HT-29 (cell line): ENCODE results near the gene PTPRD. TPM values are rescaled to one million over a fixed set of nuclear protein-coding genes. Genes with fewer than 3 reads are reported as not detected.
A peak's percentile ranks its signal among the peaks of the same experiment; 100 is the strongest.
"Not testable (repeated sequence)": the region's sequence is repeated elsewhere in the genome, so short reads cannot be mapped to it uniquely, and the experiment has no call there.

Experiments used
- DNase-seq: peaks from one replicate; pipeline ENCODE4 v3.0.0-alpha.2; 2015; ENCODE audit warnings: low spot score
- total RNA-seq: library from RNA; depleted of rRNA; stranded (reverse); fragments of >200 nt; shearing (Covaris generic); gene quantifications from 2 replicates; pipeline ENCODE4 v1.2.3, GENCODE V29; 2014

PTPRD gene
- total RNA-seq, 1 experiment from 2014 or later, result not detected

DNA sequence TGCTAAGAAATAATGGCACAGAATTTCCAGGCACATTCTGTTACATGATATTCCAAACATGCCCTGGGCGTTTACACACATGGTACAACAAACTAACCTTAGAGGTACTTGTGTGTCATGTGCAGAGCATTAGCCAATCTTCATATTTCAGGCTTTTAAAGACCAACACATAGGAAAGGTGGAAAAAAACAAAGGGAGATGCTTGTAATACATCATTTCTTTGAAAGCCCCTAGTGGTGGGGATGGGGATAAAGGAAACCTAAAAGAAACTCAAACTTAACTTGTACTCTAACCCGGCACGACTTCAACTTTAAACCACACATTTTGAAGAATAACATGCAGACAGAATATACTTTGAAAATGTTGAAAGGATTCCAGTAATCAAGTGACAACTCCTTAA is 133.6 kb downstream of the PTPRD start:
- peak; percentile 40 for DNase-seq

GRCh38 chr9:10449201-10449617 is 163.6 kb downstream of the PTPRD start:
- DNase-seq, result not testable (repeated sequence)

DNA sequence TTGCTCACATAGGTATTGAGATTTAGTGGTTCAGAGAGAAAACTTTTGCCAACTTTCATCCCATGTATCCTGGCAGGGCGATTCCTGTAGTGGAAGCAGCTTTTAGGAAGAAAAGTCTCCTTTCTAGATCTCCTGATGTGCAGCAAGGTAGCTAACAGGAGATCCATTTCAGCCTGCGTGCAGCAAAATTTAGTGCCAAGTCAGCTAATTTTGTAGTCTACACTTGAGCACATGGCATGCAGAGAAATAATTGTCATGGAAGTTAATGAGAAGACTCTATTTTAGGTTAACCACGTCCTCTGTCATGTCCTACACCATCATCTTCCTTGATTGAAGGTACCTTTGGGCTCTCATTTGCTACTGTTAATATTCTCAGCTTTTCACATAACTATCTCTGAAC is 165.8 kb downstream of the PTPRD start:
- no peak for DNase-seq

DNA sequence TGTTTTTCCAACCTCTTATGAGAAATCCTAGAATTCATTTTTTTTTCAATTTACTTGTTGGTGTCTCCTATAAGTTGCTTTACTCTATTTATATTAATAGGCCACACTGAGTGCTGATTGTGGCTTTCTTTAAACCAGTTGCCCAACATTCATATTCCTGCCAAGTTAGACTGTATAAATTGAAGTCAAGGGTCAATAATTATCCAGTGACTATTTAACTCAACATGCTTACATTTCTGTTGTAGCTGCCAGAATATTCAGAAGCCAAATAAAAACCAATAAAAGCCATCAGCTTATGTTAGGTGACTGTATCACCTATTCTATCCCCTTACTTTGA is 169.0 kb downstream of the PTPRD start:
- no peak for DNase-seq

- no peak for DNase-seq
Measured at GRCh38 chr9:10443181-10443867, 169.5 kb downstream of the PTPRD start.

- DNase-seq, result no peak
Measured at GRCh38 chr9:10438955-10439354, 173.8 kb downstream of the PTPRD start.

DNA sequence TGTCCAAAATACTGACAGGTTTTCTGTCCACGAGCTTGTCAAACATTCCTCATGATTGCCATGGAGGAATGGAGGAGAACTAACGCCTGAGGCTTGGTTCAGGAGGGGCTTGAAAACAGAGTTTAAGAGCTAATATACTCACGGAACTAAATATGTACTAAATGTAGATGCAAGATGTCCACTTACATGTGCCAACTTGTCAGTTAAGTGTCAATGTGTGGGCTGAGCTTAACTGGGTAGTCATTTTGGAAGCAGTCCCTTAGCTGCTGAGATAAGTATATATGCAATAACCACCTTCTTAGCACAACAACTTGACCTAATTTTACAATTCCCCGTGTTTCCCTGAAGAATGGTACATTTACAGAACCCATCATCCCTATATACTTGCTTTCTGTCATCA is 176.0 kb downstream of the PTPRD start:
- no peak for DNase-seq

- DNase-seq, result no peak
Measured at GRCh38 chr9:10434412-10434811, 178.4 kb downstream of the PTPRD start.

DNA sequence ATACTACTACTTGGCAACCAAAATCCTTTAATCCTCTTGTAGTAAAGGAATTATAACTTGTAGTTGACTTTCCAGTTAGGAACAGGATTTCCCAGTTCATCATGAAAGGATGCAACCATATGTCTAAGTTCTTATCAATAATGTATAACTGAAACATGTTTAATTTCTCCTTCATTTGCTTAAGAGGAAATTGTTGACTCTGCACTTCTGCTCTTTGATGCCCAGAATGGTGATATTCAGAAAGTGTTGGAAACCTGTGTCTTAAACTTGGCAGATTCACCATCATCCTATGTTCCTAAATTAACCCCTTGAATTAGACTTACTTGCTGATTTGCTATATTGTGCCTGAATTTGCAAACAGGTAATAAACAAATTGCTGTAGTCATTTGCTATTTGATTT is 201.5 kb downstream of the PTPRD start:
- DNase-seq, result no peak

DNA sequence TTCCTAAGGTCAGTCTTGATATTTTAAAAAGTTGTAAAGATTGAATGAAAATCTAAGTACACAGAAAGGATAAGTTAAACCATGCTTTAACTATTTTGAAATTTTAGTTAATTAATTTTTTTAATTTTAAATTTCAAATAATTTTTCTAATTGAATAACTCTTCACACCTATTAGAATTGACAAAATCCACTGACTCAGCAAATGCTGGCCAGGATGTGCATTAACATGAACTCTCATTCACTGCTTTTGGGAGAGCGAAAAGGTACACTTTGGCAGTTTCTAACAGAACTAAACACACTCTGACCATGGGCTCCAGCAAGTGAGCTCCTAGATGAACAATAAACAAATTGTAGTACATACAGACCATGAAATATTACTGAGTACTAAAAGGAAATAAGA is 209.5 kb downstream of the PTPRD start:
- no peak for DNase-seq

- no peak for DNase-seq
Measured at GRCh38 chr9:10396615-10397014, 216.2 kb downstream of the PTPRD start.

DNA sequence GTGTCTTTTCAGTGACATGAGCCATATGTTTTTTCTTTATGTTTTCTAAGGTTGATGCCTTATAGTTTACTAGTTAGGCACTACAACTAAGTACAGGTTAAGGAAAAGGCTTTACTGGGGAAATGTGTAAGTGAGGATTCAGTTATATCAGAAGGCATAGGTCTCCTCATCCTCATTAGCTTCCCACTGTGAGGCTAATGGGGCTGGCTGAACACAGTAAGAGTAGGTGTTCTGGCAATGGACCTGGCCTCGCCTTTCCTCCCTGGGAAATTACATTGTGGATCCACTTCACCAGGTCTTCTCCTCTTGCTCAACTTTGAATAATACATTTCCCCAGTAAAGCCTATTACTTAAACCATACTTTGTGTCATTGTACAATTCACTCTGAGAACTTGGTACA is 225.5 kb downstream of the PTPRD start:
- DNase-seq, result no peak

DNA sequence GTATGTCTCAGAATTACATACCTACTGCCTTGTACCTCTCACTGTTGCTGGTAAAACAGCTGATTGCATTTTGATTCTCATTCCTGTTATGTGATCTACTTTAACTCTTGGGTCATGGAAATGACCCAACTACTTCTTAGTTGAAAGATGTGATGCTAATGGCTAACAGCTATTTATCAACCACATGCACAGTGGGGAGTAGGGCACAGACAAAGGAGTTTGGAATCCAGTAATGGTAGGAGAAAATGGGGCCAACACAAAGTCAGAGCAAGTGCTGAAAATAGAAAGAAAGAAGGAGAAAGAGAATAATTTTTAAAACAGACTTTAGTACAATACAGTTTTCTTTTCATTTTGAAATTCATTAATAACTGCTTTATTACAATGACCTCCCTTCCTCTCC is 241.0 kb downstream of the PTPRD start:
- DNase-seq, result no peak

DNA sequence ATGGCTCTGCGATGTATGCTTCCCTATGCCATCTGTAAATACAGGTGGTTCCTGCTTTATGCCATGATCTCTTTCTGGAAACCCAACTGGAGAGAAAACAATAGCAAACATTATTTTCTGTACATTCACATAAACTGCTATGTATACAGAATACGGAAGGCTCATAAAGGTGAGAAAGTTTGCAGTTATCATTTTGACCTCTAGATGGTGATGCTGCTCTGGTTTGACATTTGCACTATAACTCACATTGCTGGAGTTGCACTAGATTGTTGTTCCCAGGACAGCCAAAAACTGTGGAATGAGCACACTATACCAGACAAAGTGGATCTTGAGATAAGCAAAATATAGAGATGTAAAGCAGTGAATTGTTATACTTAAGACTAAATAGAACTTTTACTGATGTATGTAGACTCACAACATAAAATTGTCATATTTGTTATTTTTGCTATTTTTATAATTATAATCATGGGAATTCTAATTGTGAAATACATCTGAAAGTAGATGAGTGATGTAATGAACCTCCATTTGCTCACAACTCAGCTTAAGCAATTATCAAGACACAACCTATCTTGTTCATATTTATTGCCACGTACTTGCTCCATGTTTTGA is 246.5 kb downstream of the PTPRD start:
- peak; percentile 73 for DNase-seq

- no peak for DNase-seq
Measured at GRCh38 chr9:10354591-10354990, 258.2 kb downstream of the PTPRD start.

DNA sequence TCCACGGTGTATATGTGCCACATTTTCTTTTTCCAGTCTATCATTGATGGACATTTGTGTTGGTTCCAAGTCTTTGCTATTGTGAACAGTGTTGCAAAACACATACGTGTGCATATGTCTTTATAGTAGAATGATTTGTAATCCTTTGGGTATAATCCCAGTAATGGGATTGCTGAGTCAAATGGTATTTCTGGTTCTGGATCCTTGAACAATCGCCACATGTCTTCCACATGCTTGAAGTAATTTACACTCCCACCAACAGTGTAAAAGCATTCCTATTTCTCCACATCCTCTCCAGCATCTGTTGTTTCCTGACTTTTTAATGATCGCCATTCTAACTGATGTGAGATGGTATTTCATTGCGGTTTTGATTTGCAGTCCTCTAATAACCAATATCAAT is 267.2 kb downstream of the PTPRD start:
- not testable (repeated sequence) for DNase-seq

DNA sequence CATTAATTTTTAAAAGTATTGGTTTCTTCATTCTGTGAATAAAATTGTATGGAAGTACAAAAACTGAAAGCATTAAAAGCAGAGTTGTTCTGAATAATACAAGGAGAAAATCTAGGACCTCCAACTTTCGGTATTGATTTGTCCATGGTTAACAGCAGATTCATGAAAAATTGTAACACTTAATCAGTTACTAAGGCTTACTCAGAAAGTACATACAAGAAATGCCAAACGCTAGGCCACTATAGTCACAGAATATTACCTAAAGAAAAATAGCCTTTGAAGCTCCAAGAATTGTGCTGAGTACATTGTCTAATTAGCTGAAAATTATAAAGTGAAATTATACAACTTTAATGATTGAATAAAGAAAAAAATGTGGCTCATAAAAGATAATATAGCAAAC is 271.7 kb downstream of the PTPRD start:
- DNase-seq, result no peak

DNA sequence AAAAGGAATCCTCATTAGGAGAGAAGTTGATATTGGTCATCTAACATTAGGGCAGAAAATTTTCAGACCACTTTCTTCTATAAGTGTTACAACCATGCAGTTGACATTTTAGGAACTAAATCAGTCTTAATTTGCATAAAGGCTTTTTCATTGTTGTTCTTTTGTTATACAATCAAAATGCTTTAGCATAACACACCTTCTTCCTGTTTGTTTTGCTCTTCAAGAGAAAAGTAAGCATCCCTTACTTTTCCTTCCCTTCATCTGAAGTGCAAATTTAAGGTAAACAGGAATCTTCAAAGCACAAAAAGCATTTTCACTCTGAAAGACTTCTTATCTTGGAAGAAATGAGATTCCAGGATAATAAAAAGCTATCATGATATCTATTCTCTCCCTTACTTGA is 273.6 kb downstream of the PTPRD start:
- DNase-seq, result no peak

GRCh38 chr9:10331157-10331556 is 281.6 kb downstream of the PTPRD start:
- no peak for DNase-seq

- DNase-seq, result no peak
Measured at GRCh38 chr9:10282084-10282483, 330.7 kb downstream of the PTPRD start.

GRCh38 chr9:10274988-10275387 is 337.8 kb downstream of the PTPRD start:
- DNase-seq, result no peak

GRCh38 chr9:10274175-10274574 is 338.6 kb downstream of the PTPRD start:
- DNase-seq, result no peak

- no peak for DNase-seq
Measured at GRCh38 chr9:10272830-10273229, 340.0 kb downstream of the PTPRD start.
